ENCODE measurements around the gene NME8.

Gene NME8

DNA sequence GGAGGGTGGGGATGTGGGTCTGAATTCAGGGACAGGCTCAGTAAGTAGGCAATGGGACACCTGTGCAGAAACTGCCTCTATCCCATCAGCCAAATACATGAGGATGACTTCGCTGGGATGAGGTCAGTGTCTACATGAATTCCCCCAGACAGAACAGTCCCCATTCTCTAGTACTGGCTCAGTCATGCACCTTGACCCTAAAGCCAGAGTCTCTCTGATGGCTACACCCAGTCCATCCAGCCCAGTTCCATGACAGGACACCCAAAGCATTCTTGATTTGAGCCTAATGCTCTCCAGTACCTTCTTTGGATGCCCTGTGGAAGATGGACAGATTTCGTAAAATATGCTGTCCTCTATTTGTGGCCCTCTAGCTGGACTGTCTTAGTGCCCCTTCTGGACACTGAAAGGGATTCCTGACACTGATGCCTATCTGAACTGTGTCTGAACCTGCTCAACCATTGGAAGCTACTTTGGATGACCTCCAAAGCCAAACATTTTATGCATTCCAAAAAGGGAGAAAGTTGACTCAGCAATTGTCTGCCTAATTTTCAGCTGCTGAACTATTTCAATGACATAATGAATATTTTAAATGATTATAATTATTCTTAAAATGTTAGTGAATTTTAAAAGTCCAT is 53.6 kb downstream of the NME8 start:
- no peak for DNase-seq

- no peak for DNase-seq
Measured at GRCh38 chr7:37908221-37908788, 59.9 kb downstream of the NME8 start.

- no peak for DNase-seq
Measured at GRCh38 chr7:37912756-37913155, 64.4 kb downstream of the NME8 start.

- DNase-seq, result no peak
Measured at GRCh38 chr7:37915438-37915837, 67.0 kb downstream of the NME8 start.

DNA sequence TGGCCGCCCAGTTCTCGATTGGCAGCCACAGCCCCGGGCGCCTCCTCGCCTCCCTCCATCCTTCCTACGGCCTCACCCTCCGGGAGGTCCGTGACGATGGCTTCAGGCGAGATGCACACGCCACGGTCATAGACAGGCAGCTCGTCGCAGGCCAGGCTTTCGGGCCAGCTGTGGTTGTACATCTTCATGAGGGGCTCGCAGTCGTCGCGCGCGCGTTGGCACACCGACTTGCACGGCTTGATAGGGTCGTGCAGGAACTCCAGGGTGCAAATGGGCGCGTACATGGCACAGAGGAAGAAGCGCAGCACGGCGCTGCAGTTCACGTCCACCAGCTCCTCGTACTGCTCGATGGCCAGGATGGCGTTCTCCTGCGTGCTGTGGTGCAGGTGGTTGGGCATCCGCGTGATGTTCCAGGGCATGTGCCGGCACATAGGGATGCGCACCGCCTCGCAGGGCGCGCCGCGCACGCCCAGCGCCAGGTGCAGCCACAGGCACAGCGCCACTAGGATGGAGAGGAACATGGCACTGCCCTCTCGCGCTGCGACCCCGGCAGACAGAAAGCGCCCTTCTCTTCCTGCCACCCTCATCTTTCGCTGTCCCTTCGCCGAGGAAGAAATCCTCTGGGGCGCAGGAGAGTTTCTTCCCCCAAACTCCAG is 67.7 kb downstream of the NME8 start:
- no peak for DNase-seq

DNA sequence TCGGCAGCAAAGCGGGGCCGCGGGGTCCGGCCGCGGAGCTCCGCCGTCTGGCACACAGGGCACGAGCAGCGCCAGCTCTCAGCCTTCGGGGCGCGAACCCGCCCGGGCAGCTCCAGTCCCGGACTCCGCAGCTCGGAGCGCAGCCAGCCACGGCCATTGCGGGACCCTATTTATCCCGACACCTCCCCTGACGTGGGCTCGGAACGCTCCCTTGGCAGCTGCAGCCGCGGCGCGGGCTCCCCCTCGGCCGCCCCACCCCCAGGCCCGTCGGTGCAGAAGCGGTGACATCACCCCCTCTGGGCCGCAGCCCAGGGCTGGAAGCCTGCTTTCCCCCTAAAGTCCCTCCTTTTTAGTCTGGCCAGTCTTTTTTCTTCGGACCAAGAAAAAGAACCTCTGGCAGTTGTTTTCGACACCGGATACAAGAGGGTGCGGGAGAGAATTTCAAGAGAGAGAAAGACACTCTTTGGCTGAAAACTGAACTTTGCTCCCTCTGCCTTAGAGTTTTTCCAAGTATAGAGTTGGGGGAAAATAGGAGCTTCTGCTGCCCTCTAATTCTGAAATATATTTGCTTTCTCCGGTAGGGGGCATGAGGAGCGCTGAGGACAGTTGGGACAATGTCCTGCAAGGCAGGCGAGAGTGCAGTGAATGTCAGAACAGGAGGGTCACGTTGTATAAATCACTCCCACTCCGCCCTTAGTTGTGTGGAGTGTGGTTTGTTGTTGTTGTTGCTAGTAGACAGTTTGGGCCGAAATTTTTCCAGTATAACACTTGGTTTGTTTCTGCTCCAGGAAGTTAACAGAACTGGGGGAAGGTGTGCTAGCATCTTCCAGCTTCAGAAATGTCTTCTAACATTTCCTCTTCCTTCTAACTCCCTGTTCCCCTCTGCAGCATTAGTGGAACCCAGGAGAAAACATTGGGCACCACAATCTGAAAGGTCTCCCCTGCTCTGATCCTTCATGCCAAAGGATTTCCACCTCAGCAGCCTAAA is 68.6 kb downstream of the NME8 start, which contains the start of gene SFRP4:
TSS of gene SFRP4 (minus strand) at position 145 of the 988 bp plus-strand sequence. CDS start 280 bp downstream, outside the sequence.
- DNase-seq, result peak; percentile 16

GRCh38 chr7:37918526-37918925 is 70.1 kb downstream of the NME8 start:
- no peak for DNase-seq

DNA sequence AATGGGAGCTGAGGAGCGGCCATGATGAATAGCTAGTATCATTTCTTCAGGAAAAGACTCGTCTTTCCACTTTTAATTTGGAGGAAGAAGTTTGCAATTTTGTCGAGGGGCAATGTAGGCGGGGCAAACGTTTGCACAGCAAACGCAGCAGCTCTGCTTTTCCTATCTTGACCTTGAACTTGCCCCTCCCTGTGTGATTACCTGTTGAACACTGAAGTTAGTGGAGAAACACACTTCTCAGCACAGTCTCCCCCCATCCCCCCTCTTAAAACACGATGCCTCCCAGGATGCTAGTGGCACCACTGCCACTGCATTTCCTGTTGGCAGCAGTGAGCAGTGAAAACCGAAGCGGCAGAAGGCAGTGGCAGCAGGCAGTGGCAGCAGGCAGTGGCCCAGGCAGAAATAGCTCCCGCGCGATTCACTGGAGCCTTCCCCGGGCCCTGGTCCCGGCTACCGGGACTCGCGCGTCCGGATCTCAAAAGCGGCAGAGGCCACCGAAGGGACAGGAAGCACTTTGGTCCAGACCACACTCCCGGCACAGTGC is 72.0 kb downstream of the NME8 start, which contains the start of gene EPDR1:
TSS of gene EPDR1 (plus strand) at position 336 of the 544 bp plus-strand sequence. CDS start 300 bp downstream, outside the sequence.
- DNase-seq, result peak; percentile 58

DNA sequence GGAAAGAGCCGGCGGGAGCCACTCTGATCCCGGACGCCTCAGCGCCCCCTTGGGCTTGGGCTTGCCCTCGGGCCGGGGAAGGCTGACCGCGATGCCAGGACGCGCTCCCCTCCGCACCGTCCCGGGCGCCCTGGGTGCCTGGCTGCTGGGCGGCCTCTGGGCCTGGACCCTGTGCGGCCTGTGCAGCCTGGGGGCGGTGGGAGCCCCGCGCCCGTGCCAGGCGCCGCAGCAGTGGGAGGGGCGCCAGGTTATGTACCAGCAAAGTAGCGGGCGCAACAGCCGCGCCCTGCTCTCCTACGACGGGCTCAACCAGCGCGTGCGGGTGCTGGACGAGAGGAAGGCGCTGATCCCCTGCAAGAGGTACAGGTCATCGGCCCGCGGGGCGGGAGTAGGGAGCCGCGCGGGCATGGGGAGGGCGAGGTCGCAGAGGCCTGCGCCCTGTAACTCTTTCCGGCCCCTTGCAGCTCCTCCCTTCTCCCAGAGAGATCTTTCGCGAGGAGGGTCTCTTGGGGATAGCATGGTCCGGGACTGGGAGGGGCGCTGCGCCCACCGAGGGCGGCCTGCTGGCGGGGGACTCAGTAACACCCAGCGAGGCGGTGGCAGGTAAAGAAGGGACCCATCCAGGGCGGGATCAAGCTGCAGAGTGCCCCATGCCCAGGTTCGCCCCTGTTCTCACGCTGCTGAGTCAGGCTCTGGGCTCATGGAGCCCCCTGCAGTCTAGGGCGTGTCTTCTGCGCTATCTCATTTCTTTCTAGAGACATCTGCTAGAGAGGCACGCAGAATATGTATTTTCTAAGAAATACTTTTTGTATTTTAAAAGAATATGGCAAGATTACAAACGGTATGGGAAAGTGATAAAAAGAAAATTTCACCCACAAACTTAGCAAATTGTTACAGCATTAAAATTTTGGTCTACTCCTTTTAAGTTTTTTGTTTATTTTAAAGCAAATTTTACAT is 72.7 kb downstream of the NME8 start:
- peak; percentile 14 for DNase-seq

GRCh38 chr7:37921876-37922275 is 73.5 kb downstream of the NME8 start:
- no peak for DNase-seq

DNA sequence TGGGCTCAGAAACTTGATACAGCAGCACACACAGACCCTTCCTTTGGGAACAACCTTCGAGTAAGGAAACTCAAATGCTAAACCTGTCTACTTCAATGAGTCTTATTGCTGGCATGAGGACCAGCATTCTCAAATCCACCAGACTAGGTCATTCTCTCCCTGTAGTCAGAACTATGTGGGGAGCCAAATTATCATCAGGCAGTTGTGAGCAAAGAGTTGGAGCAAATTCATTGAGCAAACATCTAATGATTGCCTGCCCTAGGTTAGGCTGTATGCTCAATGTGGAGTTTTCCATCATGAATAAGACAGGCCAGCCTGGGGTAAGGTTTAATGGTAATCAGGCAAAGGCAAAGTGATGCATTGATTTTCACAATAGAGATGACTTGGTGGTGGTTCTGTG is 75.6 kb downstream of the NME8 start:
- DNase-seq, result no peak

DNA sequence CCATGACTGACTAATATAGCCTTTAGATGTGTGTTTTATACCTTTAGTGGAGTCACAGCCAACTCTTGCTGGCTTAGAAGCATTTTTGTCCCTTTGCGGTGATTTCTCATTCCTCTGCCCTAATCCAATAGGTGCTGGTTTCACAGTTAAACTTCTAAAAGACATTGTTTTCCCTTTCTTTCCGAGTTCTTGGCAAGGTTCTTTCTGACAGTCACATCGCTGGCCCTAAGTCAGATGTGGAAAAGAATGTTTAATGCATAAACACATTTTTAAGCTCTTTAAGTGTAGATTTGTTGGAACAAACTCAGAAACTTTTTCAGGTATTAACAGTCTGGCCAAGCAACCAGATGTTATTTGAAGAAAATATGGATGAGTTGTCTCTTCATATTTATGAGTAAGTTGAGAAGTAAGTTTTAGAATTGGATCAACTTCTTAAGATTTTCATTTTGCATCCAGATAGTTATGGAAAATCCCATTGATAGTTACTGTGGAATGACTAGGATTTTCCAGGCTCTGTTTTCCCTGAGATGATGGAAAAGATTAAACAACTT is 76.2 kb downstream of the NME8 start:
- DNase-seq, result no peak

DNA sequence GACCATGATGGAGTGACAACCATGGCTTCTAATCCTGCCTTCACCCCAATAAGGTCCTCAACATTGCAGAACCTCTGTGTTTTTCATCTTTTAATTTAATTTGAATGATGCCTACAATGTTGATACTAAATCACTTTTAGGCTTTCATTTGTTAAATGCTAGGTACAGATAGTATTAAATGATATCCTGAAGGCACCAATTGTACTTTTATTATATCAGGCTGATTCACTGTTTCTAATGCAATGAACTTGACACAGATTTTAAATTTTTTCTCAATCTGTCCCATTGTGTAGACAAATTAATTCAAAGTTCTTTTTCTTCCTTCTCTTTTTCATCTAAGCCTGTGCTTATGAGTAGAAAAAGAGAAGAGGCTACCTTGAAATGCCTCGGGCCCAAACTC is 77.2 kb downstream of the NME8 start:
- DNase-seq, result no peak

GRCh38 chr7:37927773-37928444 is 79.5 kb downstream of the NME8 start:
- no peak for DNase-seq

- no peak for DNase-seq
Measured at GRCh38 chr7:37928878-37929277, 80.5 kb downstream of the NME8 start.

GRCh38 chr7:37930226-37930948 is 82.0 kb downstream of the NME8 start:
- no peak for DNase-seq

DNA sequence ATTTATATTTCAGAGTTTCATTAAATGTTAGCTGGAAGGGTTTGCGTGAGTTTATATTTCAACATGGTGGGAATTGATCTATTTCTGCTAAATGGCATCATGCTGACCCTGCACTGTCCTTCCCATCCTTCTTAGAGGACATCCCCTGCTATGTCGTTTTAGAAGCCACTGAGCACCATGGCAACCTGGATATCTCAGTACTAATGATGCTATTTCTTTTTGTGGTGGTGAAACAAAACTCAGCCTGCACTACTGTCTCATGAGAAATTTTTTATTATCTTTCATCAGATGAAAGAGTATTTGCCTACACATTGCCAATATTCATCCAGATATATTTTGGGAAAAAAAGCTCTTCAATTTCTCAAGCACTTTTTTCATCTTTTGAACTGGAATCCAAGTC is 84.1 kb downstream of the NME8 start:
- DNase-seq, result no peak

DNA sequence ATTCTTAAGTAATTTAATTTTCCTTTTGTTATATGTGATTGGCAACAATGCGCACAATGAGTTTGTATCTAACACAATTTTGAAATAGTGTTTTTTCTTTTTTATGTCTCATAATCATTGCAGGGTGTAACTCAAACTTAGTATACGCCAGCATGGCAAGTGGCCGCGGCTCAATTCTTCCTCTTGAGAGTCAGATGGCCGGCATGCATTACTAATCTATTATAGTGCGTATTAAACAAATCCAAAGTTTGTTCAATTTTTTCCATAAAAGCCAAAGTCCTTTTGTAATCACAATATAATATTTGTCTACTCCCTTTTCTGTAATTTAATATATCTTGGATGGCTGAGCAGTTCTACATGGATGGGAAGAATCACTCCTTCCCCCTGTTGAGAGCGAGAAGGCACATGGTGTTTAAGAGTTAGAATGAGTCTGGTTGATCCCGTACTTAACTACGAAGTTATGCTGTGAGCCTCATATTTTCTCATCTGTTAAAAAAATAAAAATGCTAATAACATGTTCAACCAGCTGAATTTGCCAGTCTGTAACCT is 84.7 kb downstream of the NME8 start:
- no peak for DNase-seq

- DNase-seq, result no peak
Measured at GRCh38 chr7:37942934-37943610, 94.7 kb downstream of the NME8 start.
